Measurements from ENCODE around the gene B3GALNT2. TPM values are rescaled to one million over a fixed set of nuclear protein-coding genes. Genes with fewer than 3 reads are reported as not detected.

Gene B3GALNT2
- total RNA-seq, 1 experiment from 2014 or later = 59.2 TPM

- DNase-seq (ENCODE audit: extremely low read depth, low read depth) = peak; percentile 80
Observed at GRCh38 chr1:235415008-235415904, 89.0 kb downstream of the B3GALNT2 start.

- no peak for DNase-seq (ENCODE audit: extremely low read depth, low read depth)
Observed at GRCh38 chr1:235411489-235412486, 92.5 kb downstream of the B3GALNT2 start.

GRCh38 chr1:235410467-235410866 is 93.8 kb downstream of the B3GALNT2 start:
- DNase-seq (ENCODE audit: extremely low read depth, low read depth) = no peak

GRCh38 chr1:235409042-235409820 is 95.0 kb downstream of the B3GALNT2 start:
- no peak for DNase-seq (ENCODE audit: extremely low read depth, low read depth)

- no peak for DNase-seq (ENCODE audit: extremely low read depth, low read depth)
Observed at GRCh38 chr1:235408503-235408960, 95.7 kb downstream of the B3GALNT2 start.

GRCh38 chr1:235407419-235407818 is 96.8 kb downstream of the B3GALNT2 start:
- no peak for DNase-seq (ENCODE audit: extremely low read depth, low read depth)

GRCh38 chr1:235404190-235404589 is 100.1 kb downstream of the B3GALNT2 start:
- no peak for DNase-seq (ENCODE audit: extremely low read depth, low read depth)

- no peak for DNase-seq (ENCODE audit: extremely low read depth, low read depth)
Observed at GRCh38 chr1:235403593-235403992, 100.7 kb downstream of the B3GALNT2 start.

GRCh38 chr1:235402457-235403200 is 101.6 kb downstream of the B3GALNT2 start:
- peak; percentile 29 for DNase-seq (ENCODE audit: extremely low read depth, low read depth)

GRCh38 chr1:235401251-235401650 is 103.0 kb downstream of the B3GALNT2 start:
- DNase-seq (ENCODE audit: extremely low read depth, low read depth) = no peak

Small RNAs within 50 kb of the gene (small RNA-seq; reads per million reads assigned to genes)
- 0 reads per million in 2 experiments for gene MTCO3P46
- 0 reads per million in 2 experiments for gene MTND4LP21
- gene RPS21P1 = 0 to 0.06 reads per million in 2 experiments

Other genes with a start within 250 kb of the B3GALNT2 start
- gene ARID4B, start 176.3 kb downstream of the B3GALNT2 start, total RNA-seq (2014; rRNA removed; shearing (Covaris generic)) = 19.0 and 25.7 TPM in 2 replicates
- gene GGPS1, start 175.9 kb downstream of the B3GALNT2 start, total RNA-seq (2014; rRNA removed; shearing (Covaris generic)) = 75.6 and 80.4 TPM in 2 replicates
- 53.3 and 73.3 TPM in 2 replicates for gene TBCE, start 137.0 kb downstream of the B3GALNT2 start, total RNA-seq (2014; rRNA removed; shearing (Covaris generic))
- gene GNG4, start 145.3 kb upstream of the B3GALNT2 start, total RNA-seq (2014; rRNA removed; shearing (Covaris generic)) = 0.25 and 0.87 TPM in 2 replicates

Measured in NCI-H460 (cell line).